NCI-H460 (cell line): ENCODE measurements around the gene SEPTIN12. TPM values are rescaled to one million over a fixed set of nuclear protein-coding genes. Genes with fewer than 3 reads are reported as not detected.
"Not testable (repeated sequence)": the region's sequence is repeated elsewhere in the genome, so short reads cannot be mapped to it uniquely, and the experiment has no call there.

ENCODE experiments used
- DNase-seq: peaks from one replicate; pipeline ENCODE4 v3.0.0-alpha.2; 2016; ENCODE audit warnings: low read depth; ENCODE audit errors: extremely low read depth
- total RNA-seq: library from RNA; depleted of rRNA; stranded (reverse); fragments of >200 nt; shearing (Covaris generic); gene quantifications from 2 replicates; pipeline ENCODE4 v1.2.3, GENCODE V29; 2014

SEPTIN12 gene
- total RNA-seq, 1 experiment from 2014 or later, result not detected

GRCh38 chr16:4760221-4760910, 27.8 kb downstream of the SEPTIN12 start:
- DNase-seq, result no peak

GRCh38 chr16:4755687-4756086, 32.5 kb downstream of the SEPTIN12 start:
- no peak for DNase-seq

GRCh38 chr16:4754865-4755264, 33.3 kb downstream of the SEPTIN12 start:
- no peak for DNase-seq

- no peak for DNase-seq
Measured at GRCh38 chr16:4753227-4753626, 34.9 kb downstream of the SEPTIN12 start.

- DNase-seq, result no peak
Measured at GRCh38 chr16:4752351-4753100, 35.6 kb downstream of the SEPTIN12 start.

- no peak for DNase-seq
Measured at GRCh38 chr16:4750896-4751295, 37.2 kb downstream of the SEPTIN12 start.

- DNase-seq, result no peak
Measured at GRCh38 chr16:4749700-4750257, 38.4 kb downstream of the SEPTIN12 start.

- DNase-seq, result no peak
Measured at GRCh38 chr16:4748682-4749411, 39.3 kb downstream of the SEPTIN12 start.

- no peak for DNase-seq
Measured at GRCh38 chr16:4747906-4748681, 40.1 kb downstream of the SEPTIN12 start.

- DNase-seq, result no peak
Measured at GRCh38 chr16:4746991-4747574, 41.1 kb downstream of the SEPTIN12 start.

- no peak for DNase-seq
Measured at GRCh38 chr16:4746215-4746614, 41.9 kb downstream of the SEPTIN12 start.

- no peak for DNase-seq
Measured at GRCh38 chr16:4745274-4745569, 42.9 kb downstream of the SEPTIN12 start.

- no peak for DNase-seq
Measured at GRCh38 chr16:4744555-4745273, 43.4 kb downstream of the SEPTIN12 start.

- DNase-seq, result no peak
Measured at GRCh38 chr16:4743226-4743878, 44.8 kb downstream of the SEPTIN12 start.

- DNase-seq, result not testable (repeated sequence)
Measured at GRCh38 chr16:4738370-4738769, 49.8 kb downstream of the SEPTIN12 start.

- no peak for DNase-seq
Measured at GRCh38 chr16:4737545-4737944, 50.6 kb downstream of the SEPTIN12 start.

- DNase-seq, result no peak
Measured at GRCh38 chr16:4736546-4736945, 51.6 kb downstream of the SEPTIN12 start.

- DNase-seq, result peak; percentile 62
Measured at GRCh38 chr16:4734730-4735535, 53.2 kb downstream of the SEPTIN12 start.
